ENCODE results near the gene RIC8B. TPM values are rescaled to one million over a fixed set of nuclear protein-coding genes. Genes with fewer than 3 reads are reported as not detected.

RIC8B gene
- total and polyA plus RNA-seq, 8 donors: 2.2 to 71.0 (median 5.6) TPM

GRCh38 chr12:106885026-106885425 lies 110.5 kb downstream of the RIC8B start:
- TF ChIP-seq POLR2AphosphoS5 (IDR thresholded peaks at IDR 0.05) (no peak), CTCF (IDR thresholded peaks at IDR 0.05) (no peak), POLR2A (IDR thresholded peaks at IDR 0.05) (no peak), EP300 (IDR thresholded peaks at IDR 0.05) (no peak)
- peaks cover 6 to 75% (median 68%) of the 10 kb centered on the region in 4 donors for H3K36me3 ChIP-seq
- DNase-seq: no peak
- 89 to 98% (median 96%) methylated on average over 3 of the region's 3 CpGs for WGBS, 5 donors
- no peak overlapping the region for H3K27ac ChIP-seq
- no peaks in the 10 kb centered on the region for H3K27me3 ChIP-seq
- no peaks in the 10 kb centered on the region for H3K9me3 ChIP-seq
- H3K4me1 ChIP-seq: no peaks in the 10 kb centered on the region
- intact Hi-C loops (cut with DNase I; ENCODE audit: low total_unique reads): no loop called here
- no peak overlapping the region for H3K4me3 ChIP-seq

GRCh38 chr12:106885541-106886249 lies 111.2 kb downstream of the RIC8B start:
- WGBS, 5 donors: 87 to 95% (median 92%) methylated on average over 4 of the region's 4 CpGs

GRCh38 chr12:106886932-106887331 lies 112.5 kb downstream of the RIC8B start:
- Histone ChIP-seq H3K4me1 (no peaks in the 10 kb centered on the region), H3K4me3 (no peak overlapping the region), H3K27me3 (no peaks in the 10 kb centered on the region), H3K36me3 (peaks cover 6 to 56% (median 50%) of the 10 kb centered on the region in 4 donors), H3K27ac (no peak overlapping the region), H3K9me3 (no peaks in the 10 kb centered on the region)
- WGBS, 5 donors: 56 to 69% (median 63%) methylated on average over 2 of the region's 2 CpGs
- no peak for DNase-seq
- TF ChIP-seq POLR2A (IDR thresholded peaks at IDR 0.05) (no peak), EP300 (IDR thresholded peaks at IDR 0.05) (no peak), CTCF (IDR thresholded peaks at IDR 0.05) (no peak), POLR2AphosphoS5 (IDR thresholded peaks at IDR 0.05) (no peak)
- intact Hi-C loops (cut with DNase I; ENCODE audit: low total_unique reads): no loop called here

More at GRCh38 chr12:106885541-106886249, 111.2 kb downstream of the RIC8B start:
- H3K36me3 ChIP-seq: peaks cover 6 to 69% (median 62%) of the 10 kb centered on the region in 4 donors
- H3K27ac ChIP-seq: no peak overlapping the region
- H3K4me1 ChIP-seq: no peaks in the 10 kb centered on the region
- H3K4me3 ChIP-seq: no peak overlapping the region
- H3K9me3 ChIP-seq: no peaks in the 10 kb centered on the region
- DNase-seq: no peak
- intact Hi-C loops (cut with DNase I; ENCODE audit: low total_unique reads): no loop called here
- H3K27me3 ChIP-seq: no peaks in the 10 kb centered on the region
- TF ChIP-seq CTCF (IDR thresholded peaks at IDR 0.05) (no peak), POLR2AphosphoS5 (IDR thresholded peaks at IDR 0.05) (no peak), EP300 (IDR thresholded peaks at IDR 0.05) (no peak), POLR2A (IDR thresholded peaks at IDR 0.05) (no peak)

- no peak for TF ChIP-seq EP300 (IDR thresholded peaks at IDR 0.05)
- no peak for TF ChIP-seq CTCF (IDR thresholded peaks at IDR 0.05)
- DNase-seq: no peak
- WGBS, 5 donors: 85 to 95% (median 89%) methylated on average over 5 of the region's 5 CpGs
- no peaks in the 10 kb centered on the region for H3K9me3 ChIP-seq
- no peaks in the 10 kb centered on the region for H3K27me3 ChIP-seq
- H3K27ac ChIP-seq: no peak overlapping the region
- H3K4me1 ChIP-seq: no peaks in the 10 kb centered on the region
- peaks cover 0 to 47% (median 42%) of the 10 kb centered on the region in 4 donors for H3K36me3 ChIP-seq
- intact Hi-C loops (cut with DNase I; ENCODE audit: low total_unique reads): no loop called here
- no peak overlapping the region for H3K4me3 ChIP-seq
These were observed 114.0 kb downstream of the RIC8B start for GRCh38 chr12:106888348-106888970.
